WTC11 (cell line): Measurements from ENCODE around the gene RPL22L1.

Experiments
- CTCF ChIP-seq: fragments of 200-600 bp; IDR thresholded peaks from 2 replicates; pipeline ENCODE4 v1.8.0; 2022; ENCODE audit warnings: antibody characterized with exemption
- ETV6 ChIP-seq: sonication (generic); formaldehyde crosslinking; IDR thresholded peaks from 2 replicates; pipeline ENCODE4 v1.8.1; 2022; ENCODE audit warnings: mild to moderate bottlenecking, missing genetic modification reagents
- FOXJ3 ChIP-seq: sonication (generic); formaldehyde crosslinking; IDR thresholded peaks from 2 replicates; pipeline ENCODE4 v1.9.0; 2021; ENCODE audit warnings: missing genetic modification reagents, mild to moderate bottlenecking, borderline replicate concordance
- FOXP4 ChIP-seq: sonication (generic); formaldehyde crosslinking; IDR thresholded peaks from 2 replicates; pipeline ENCODE4 v1.8.0; 2022; ENCODE audit warnings: mild to moderate bottlenecking, missing genetic modification reagents
- MAX ChIP-seq: sonication (generic); formaldehyde crosslinking; IDR thresholded peaks from 2 replicates; pipeline ENCODE4 v1.8.0; 2022; ENCODE audit warnings: mild to moderate bottlenecking, missing genetic modification reagents
- NR1H2 ChIP-seq: sonication (generic); formaldehyde crosslinking; IDR thresholded peaks from 2 replicates; pipeline ENCODE4 v1.9.0; 2021; ENCODE audit warnings: mild to moderate bottlenecking, moderate library complexity, missing genetic modification reagents
- PRDM15 ChIP-seq: sonication (generic); formaldehyde crosslinking; IDR thresholded peaks from 2 replicates; pipeline ENCODE4 v1.8.0; 2022; ENCODE audit warnings: missing genetic modification reagents
- PREB ChIP-seq: sonication (generic); formaldehyde crosslinking; IDR thresholded peaks from 2 replicates; pipeline ENCODE4 v1.8.1; 2022; ENCODE audit warnings: mild to moderate bottlenecking, missing genetic modification reagents, moderate library complexity, borderline replicate concordance
- TCF7 ChIP-seq: sonication (generic); formaldehyde crosslinking; IDR thresholded peaks from 2 replicates; pipeline ENCODE4 v1.8.0; 2022; ENCODE audit warnings: mild to moderate bottlenecking, low read depth, missing genetic modification reagents, moderate library complexity
- ZNF396 ChIP-seq: fragments of 250-450 bp; sonication (Bioruptor Pico); IDR thresholded peaks from 2 replicates; pipeline ENCODE4 v1.8.0; 2021; ENCODE audit warnings: mild to moderate bottlenecking, moderate library complexity, borderline replicate concordance

GRCh38 chr3:170903123-170903522 is 33.1 kb upstream of the RPL22L1 start:
- TF ChIP-seq MAX (CRISPR knock-in tag) (no peak), PRDM15 (CRISPR knock-in tag) (no peak), ZNF396 (CRISPR knock-in tag) (no peak), ETV6 (CRISPR knock-in tag) (no peak), FOXJ3 (no peak), CTCF (no peak), FOXP4 (CRISPR knock-in tag) (no peak), PREB (CRISPR knock-in tag) (no peak), NR1H2 (no peak), TCF7 (CRISPR knock-in tag) (no peak)
